HG03520 (cell line): ENCODE results near the gene ABI1.
A peak's percentile ranks its signal among the peaks of the same experiment; 100 is the strongest.
"Not testable (repeated sequence)": the region's sequence is repeated elsewhere in the genome, so short reads cannot be mapped to it uniquely, and the experiment has no call there.

Experiments used
- ATAC-seq: cut with Tn5 transposase; IDR thresholded peaks from one replicate; pipeline ENCODE4 v1.9.1; 2021; ENCODE audit warnings: mild to moderate bottlenecking, moderate library complexity; ENCODE audit not compliant: unreplicated experiment

Gene ABI1

GRCh38 chr10:26860443-26861204, at the start of gene ABI1:
Gene ABI1, minus strand, starts transcription at chr10:26860958. Its CDS starts 95 bp downstream, at chr10:26860863.
- peak; percentile 63 for ATAC-seq

- ATAC-seq: no peak
These were observed 49.0 kb upstream of the ABI1 start for GRCh38 chr10:26909753-26910152.

GRCh38 chr10:26905253-26905781, 44.6 kb upstream of the ABI1 start:
- not testable (repeated sequence) for ATAC-seq

GRCh38 chr10:26903431-26904217, 42.9 kb upstream of the ABI1 start:
- no peak for ATAC-seq

GRCh38 chr10:26892306-26892923, 31.7 kb upstream of the ABI1 start:
- ATAC-seq: peak; percentile 86

- ATAC-seq: no peak
These were observed 30.2 kb upstream of the ABI1 start for GRCh38 chr10:26890956-26891355.

GRCh38 chr10:26887611-26888215, 27.0 kb upstream of the ABI1 start:
- ATAC-seq: no peak

GRCh38 chr10:26881600-26882331, 21.0 kb upstream of the ABI1 start:
- ATAC-seq: no peak

- no peak for ATAC-seq
These were observed 19.0 kb upstream of the ABI1 start for GRCh38 chr10:26879744-26880143.

- ATAC-seq: no peak
These were observed 10.0 kb upstream of the ABI1 start for GRCh38 chr10:26870766-26871165.

GRCh38 chr10:26869528-26869927, 8.8 kb upstream of the ABI1 start:
- no peak for ATAC-seq

- no peak for ATAC-seq
These were observed 2.8 kb upstream of the ABI1 start for GRCh38 chr10:26863351-26864076.

GRCh38 chr10:26861205-26861998, 644 bp upstream of the ABI1 start:
- ATAC-seq: no peak

- peak; percentile 11 for ATAC-seq
These were observed 686 bp downstream of the ABI1 start for GRCh38 chr10:26860102-26860442.

GRCh38 chr10:26859241-26860101, 1.3 kb downstream of the ABI1 start:
- no peak for ATAC-seq

- no peak for ATAC-seq
These were observed 2.1 kb downstream of the ABI1 start for GRCh38 chr10:26858707-26859034.

- no peak for ATAC-seq
These were observed 2.6 kb downstream of the ABI1 start for GRCh38 chr10:26857991-26858706.

GRCh38 chr10:26857553-26857952, 3.2 kb downstream of the ABI1 start:
- not testable (repeated sequence) for ATAC-seq
